ENCODE results near the gene TWIST2. TPM values are rescaled to one million over a fixed set of nuclear protein-coding genes. Genes with fewer than 3 reads are reported as not detected.

TWIST2 gene
- total RNA-seq, 2 donors from 2014 or later = 41.4 to 62.1 TPM

- no peaks in the 10 kb centered on the region for H3K36me3 ChIP-seq
- H3K27ac ChIP-seq = no peak overlapping the region
- H3K4me1 ChIP-seq (ENCODE audit: control insufficient read depth in 1 of 2, low read depth in 2 of 2) = no peaks in the 10 kb centered on the region
- ATAC-seq (ENCODE audit: insufficient number of reproducible peaks, low FRiP score, low read depth) (no peak), DNase-seq (ENCODE audit: low spot score) (no peak)
- no peak overlapping the region for H3K4me3 ChIP-seq
- no peak for TF ChIP-seq CTCF (IDR thresholded peaks at IDR 0.05)
- H3K27me3 ChIP-seq (replicated peaks; ENCODE audit: insufficient read depth) = no peaks in the 10 kb centered on the region
- no peaks in the 10 kb centered on the region for H3K9me3 ChIP-seq
Observed at GRCh38 chr2:238915596-238915995, 67.7 kb downstream of the TWIST2 start.

GRCh38 chr2:238916176-238916874 is 68.4 kb downstream of the TWIST2 start:
- Histone ChIP-seq H3K27ac (no peak overlapping the region), H3K9me3 (no peaks in the 10 kb centered on the region), H3K36me3 (no peaks in the 10 kb centered on the region), H3K27me3 (replicated peaks; ENCODE audit: insufficient read depth) (no peaks in the 10 kb centered on the region), H3K4me3 (no peak overlapping the region), H3K4me1 (ENCODE audit: control insufficient read depth in 1 of 2, low read depth in 2 of 2) (no peaks in the 10 kb centered on the region)
- DNase-seq (ENCODE audit: low spot score) = no peak
- TF ChIP-seq CTCF (IDR thresholded peaks at IDR 0.05) = no peak
- no peak for ATAC-seq (ENCODE audit: insufficient number of reproducible peaks, low FRiP score, low read depth)

GRCh38 chr2:238916875-238917590 is 69.1 kb downstream of the TWIST2 start:
- Histone ChIP-seq H3K9me3 (no peaks in the 10 kb centered on the region), H3K27ac (no peak overlapping the region), H3K36me3 (no peaks in the 10 kb centered on the region), H3K4me1 (ENCODE audit: control insufficient read depth in 1 of 2, low read depth in 2 of 2) (no peaks in the 10 kb centered on the region), H3K4me3 (no peak overlapping the region), H3K27me3 (replicated peaks; ENCODE audit: insufficient read depth) (no peaks in the 10 kb centered on the region)
- DNase-seq (ENCODE audit: low spot score) (no peak), ATAC-seq (ENCODE audit: insufficient number of reproducible peaks, low FRiP score, low read depth) (no peak)
- TF ChIP-seq CTCF (IDR thresholded peaks at IDR 0.05) = no peak

- H3K4me3 ChIP-seq = no peak overlapping the region
- no peaks in the 10 kb centered on the region for H3K36me3 ChIP-seq
- H3K27me3 ChIP-seq (replicated peaks; ENCODE audit: insufficient read depth) = no peaks in the 10 kb centered on the region
- ATAC-seq (ENCODE audit: insufficient number of reproducible peaks, low FRiP score, low read depth) = no peak
- H3K27ac ChIP-seq = no peak overlapping the region
- H3K4me1 ChIP-seq (ENCODE audit: control insufficient read depth in 1 of 2, low read depth in 2 of 2) = no peaks in the 10 kb centered on the region
- H3K9me3 ChIP-seq = no peaks in the 10 kb centered on the region
- DNase-seq (ENCODE audit: low spot score) = no peak
- no peak for TF ChIP-seq CTCF (IDR thresholded peaks at IDR 0.05)
Observed at GRCh38 chr2:238919307-238919706, 71.4 kb downstream of the TWIST2 start.

GRCh38 chr2:238920053-238920452 is 72.2 kb downstream of the TWIST2 start:
- ATAC-seq (ENCODE audit: insufficient number of reproducible peaks, low FRiP score, low read depth) = no peak
- Histone ChIP-seq H3K36me3 (no peaks in the 10 kb centered on the region), H3K4me3 (no peak overlapping the region), H3K27ac (no peak overlapping the region), H3K27me3 (replicated peaks; ENCODE audit: insufficient read depth) (no peaks in the 10 kb centered on the region), H3K9me3 (no peaks in the 10 kb centered on the region), H3K4me1 (ENCODE audit: control insufficient read depth in 1 of 2, low read depth in 2 of 2) (no peaks in the 10 kb centered on the region)
- no peak for TF ChIP-seq CTCF (IDR thresholded peaks at IDR 0.05)
- DNase-seq (ENCODE audit: low spot score) = no peak

Data from thoracic aorta (tissue), 2 donors.